SK-MEL-5 (cell line): ENCODE measurements around the gene MICU2. TPM values are rescaled to one million over a fixed set of nuclear protein-coding genes. Genes with fewer than 3 reads are reported as not detected.

Experiments
- DNase-seq: peaks from one replicate; pipeline ENCODE4 v3.0.0-alpha.2; 2016; ENCODE audit warnings: low read depth, low spot score
- in situ Hi-C: cut with HindIII; loops from 2 replicates; pipeline ENCODE4 v1.10.0; 2016; ENCODE audit warnings: low sequenced_read_pairs, high pct_unique_total_duplicates, low pct_unique_long_range_greater_than_20kb
- small RNA-seq, 2 experiments: library from RNA; depleted of rRNA; stranded (forward); fragments of <200 nt; gene quantifications; one replicate each; pipeline ENCODE3, GENCODE V24; 2014
- total RNA-seq: library from RNA; depleted of rRNA; stranded (reverse); fragments of >200 nt; shearing (Covaris generic); gene quantifications from 2 replicates; pipeline ENCODE4 v1.2.3, GENCODE V29; 2014; rRNA removed

MICU2 gene
- total RNA-seq, 1 experiment from 2014 or later = 66.9 TPM

- in situ Hi-C loops = no loop called here
Measured at GRCh38 chr13:21470785-21471184, 133.2 kb downstream of the MICU2 start.

DNA sequence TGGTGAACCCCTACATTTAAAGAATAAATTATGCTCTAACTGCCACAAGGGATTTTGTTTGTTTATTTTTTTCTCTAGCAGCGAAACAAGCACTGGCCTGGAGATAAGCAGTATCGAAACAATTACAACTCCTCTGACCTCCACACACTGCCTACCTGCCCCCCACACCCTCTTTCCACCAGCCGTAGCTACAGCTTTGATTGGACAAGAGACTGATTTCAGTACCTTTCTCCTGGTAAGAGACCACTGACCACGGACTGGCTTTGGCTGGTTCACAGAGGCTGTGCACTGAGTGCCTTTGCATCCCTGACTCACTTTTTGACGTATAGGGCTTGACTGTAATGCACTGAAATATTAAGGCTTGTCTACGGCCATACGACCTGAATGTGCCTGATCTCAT lies 137.4 kb downstream of the MICU2 start:
- DNase-seq = no peak
- in situ Hi-C loops = no loop called here

More at GRCh38 chr13:21470785-21471184, 133.2 kb downstream of the MICU2 start:
- no peak for DNase-seq

- in situ Hi-C loops = no loop called here
- DNase-seq = no peak
Measured at GRCh38 chr13:21465710-21466160, 138.2 kb downstream of the MICU2 start.

GRCh38 chr13:21463424-21463823 lies 140.5 kb downstream of the MICU2 start:
- in situ Hi-C loops = no loop called here
- DNase-seq = peak; percentile 51

DNA sequence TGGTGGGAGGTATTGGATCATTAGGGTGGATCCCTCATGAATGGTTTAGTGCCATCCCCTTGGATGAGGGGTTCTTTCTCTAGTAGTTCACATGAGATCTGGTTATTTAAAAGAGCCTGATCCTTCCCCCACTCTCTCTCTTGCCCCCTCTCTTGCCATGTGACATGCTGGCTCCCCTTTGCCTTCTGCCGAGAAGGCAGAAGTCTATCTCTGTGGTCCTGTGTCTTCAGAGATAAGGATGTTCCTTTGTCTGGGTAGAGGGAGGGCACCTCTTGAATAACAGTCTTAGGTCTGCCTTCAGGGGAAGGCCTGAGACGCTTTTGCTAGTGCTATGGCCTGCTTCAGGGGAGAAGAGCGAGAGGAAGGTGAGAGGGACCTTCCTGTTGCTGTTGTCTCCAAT lies 142.8 kb downstream of the MICU2 start:
- DNase-seq = no peak
- in situ Hi-C loops = no loop called here

DNA sequence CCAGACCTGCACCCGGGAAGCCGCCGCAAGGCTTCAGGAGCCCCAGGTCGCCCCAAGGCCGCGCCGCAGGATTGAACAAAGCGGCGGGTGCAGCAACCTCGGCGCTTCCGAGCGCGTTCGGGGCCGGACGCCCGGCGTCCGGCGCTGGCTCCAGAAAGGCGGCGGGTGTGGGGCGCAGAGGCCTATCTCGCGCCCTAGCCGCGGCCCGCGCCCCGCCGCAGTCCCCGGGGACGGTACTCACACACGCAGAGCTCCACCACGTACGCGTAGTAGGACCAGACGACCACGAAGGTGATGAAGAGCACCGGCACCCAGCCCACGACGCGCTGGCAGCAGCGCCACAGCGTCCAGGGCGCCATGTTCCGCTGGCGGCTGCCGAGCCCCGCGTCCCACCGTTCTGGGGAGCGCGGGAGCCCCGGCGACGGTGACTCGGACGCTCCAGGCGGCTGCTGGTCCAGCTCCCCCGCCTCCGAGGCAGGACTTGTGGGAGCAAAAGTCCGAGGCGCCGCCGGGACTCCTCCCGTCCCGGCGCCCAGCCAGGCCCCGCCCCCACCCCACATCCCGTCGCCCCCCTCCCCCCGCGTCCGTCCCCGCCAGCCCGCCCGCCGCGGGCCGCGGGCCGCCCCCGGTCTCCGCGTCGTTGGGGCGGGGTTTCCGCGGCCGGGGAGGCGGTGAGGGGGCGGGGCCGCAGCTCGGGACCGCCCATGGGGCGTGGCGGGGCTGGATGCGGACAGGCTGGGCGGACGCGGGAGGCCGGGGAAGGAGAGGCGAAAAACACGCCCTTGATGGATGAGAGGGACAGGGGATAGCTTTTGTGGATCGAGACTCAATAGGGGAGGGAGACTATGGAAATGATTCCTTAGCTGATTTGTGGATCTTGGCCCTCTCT lies 144.9 kb downstream of the MICU2 start, which contains the start of gene ZDHHC20:
Gene ZDHHC20 (minus strand): TSS at position 491 of the 889 bp plus-strand sequence. CDS start 132 bp downstream, at position 359.
- in situ Hi-C loops = no loop called here
- DNase-seq = peak; percentile 82

- DNase-seq = peak; percentile 52
- in situ Hi-C loops = no loop called here
Measured at GRCh38 chr13:21458451-21458812, 145.5 kb downstream of the MICU2 start.

GRCh38 chr13:21453387-21454081 lies 150.4 kb downstream of the MICU2 start:
- DNase-seq = no peak
- in situ Hi-C loops = no loop called here

GRCh38 chr13:21450936-21451335 lies 153.0 kb downstream of the MICU2 start:
- no peak for DNase-seq
- in situ Hi-C loops = no loop called here

- DNase-seq = no peak
- in situ Hi-C loops = no loop called here
Measured at GRCh38 chr13:21446656-21447055, 157.3 kb downstream of the MICU2 start.

DNA sequence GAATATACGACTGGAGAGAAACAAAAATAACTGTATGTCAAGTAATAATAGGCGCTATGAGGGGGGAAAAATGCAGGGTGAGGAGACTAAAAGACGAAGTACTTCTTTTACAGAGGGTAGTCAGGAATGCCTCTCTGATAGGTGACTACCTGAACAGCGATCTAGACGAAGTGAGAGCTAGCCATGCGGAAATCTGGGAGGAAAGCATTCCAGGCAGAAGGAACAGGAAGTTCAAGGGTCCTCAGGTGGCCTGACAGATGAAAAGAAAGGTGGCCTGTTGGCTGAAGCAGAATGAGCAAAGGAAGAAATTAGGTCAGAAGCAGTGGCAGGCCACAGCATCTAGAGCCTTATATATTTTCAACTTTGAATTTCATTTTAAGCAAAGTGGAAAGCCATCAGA lies 158.2 kb downstream of the MICU2 start:
- in situ Hi-C loops = no loop called here
- DNase-seq = no peak

- in situ Hi-C loops = no loop called here
- no peak for DNase-seq
Measured at GRCh38 chr13:21443171-21443570, 160.8 kb downstream of the MICU2 start.

Small RNAs within 50 kb of the gene (small RNA-seq; reads per million reads assigned to genes)
- gene RNU6-59P = 0 reads per million in 2 experiments

Other genes with a start within 250 kb of the MICU2 start
- gene ZDHHC20, start 144.9 kb downstream of the MICU2 start, total RNA-seq = 121 and 131 TPM in 2 replicates
- 0.03 TPM in 1 of 2 replicates, not detected in the other for gene FGF9, start 66.9 kb upstream of the MICU2 start, total RNA-seq